B cell (primary cell): ENCODE results near the gene GSG1L. TPM values are rescaled to one million over a fixed set of nuclear protein-coding genes. Genes with fewer than 3 reads are reported as not detected.

Experiments
- ATAC-seq: fragments of 200-7000 bp; cut with Tn5 transposase; one replicate; pipeline ENCODE4 v1.10.0; 2021; ENCODE audit warnings: low read depth, mild to moderate bottlenecking, moderate number of reproducible peaks, moderate library complexity
- CTCF ChIA-PET: fragments of 350-600 bp; sonication (Branson Sonifier 250); formaldehyde crosslinking; loops from one replicate; lab custom pipeline; 2021; ENCODE audit warnings: antibody characterized with exemption, inconsistent platforms; lab: Charles Lee
- POLR2A ChIA-PET: fragments of 350-600 bp; sonication (Branson Sonifier 250); formaldehyde crosslinking; loops from one replicate; lab custom pipeline; 2021; ENCODE audit warnings: antibody characterized with exemption; lab: Charles Lee
- DNase-seq: peaks from one replicate; pipeline ENCODE4 v3.0.0; 2013
- H2AFZ ChIP-seq: 2 replicates; pipeline ENCODE4 v1.6.1; 2012; ENCODE audit warnings: mild to moderate bottlenecking, low read depth, low read length; ENCODE audit not compliant: insufficient read depth, poor library complexity, severe bottlenecking
- H3K27ac ChIP-seq, 2 donors: 1 replicate in 1 of 2; 2 replicates in 1 of 2; pipeline ENCODE4 v1.5.1; 2012 to 2013; ENCODE audit warnings: low read length in 2 of 2, mild to moderate bottlenecking in 2 of 2, moderate library complexity in 1 of 2
- H3K27me3 ChIP-seq, 4 experiments: fragments of 200-600 bp in 1 of 4; sonication (generic) in 1 of 4; replicated peaks in 1 of 4; 1 replicate in 2 of 4; 2 replicates in 2 of 4; pipeline versions ENCODE4 v1.6.1 to v1.7.0; 2013 to 2016; ENCODE audit warnings: low read length in 3 of 4, mild to moderate bottlenecking in 2 of 4, mixed read lengths in 1 of 4, moderate library complexity in 1 of 4; ENCODE audit not compliant: insufficient read depth in 4 of 4, control insufficient read depth in 3 of 4; ENCODE audit errors: control extremely low read depth in 1 of 4
- H3K36me3 ChIP-seq, 2 experiments: replicated peaks in 1 of 2; 1 replicate in 1 of 2; 2 replicates in 1 of 2; pipeline versions ENCODE4 v1.6.1 to v1.7.1; 2013; ENCODE audit warnings: low read length in 1 of 2; ENCODE audit not compliant: insufficient read depth in 2 of 2, control insufficient read depth in 1 of 2; ENCODE audit errors: control extremely low read depth in 1 of 2, extremely low read depth in 1 of 2
- H3K4me1 ChIP-seq, 2 donors: fragments of 200-600 bp in 1 of 2; sonication (generic) in 1 of 2; 1 replicate in 1 of 2; 2 replicates in 1 of 2; pipeline versions ENCODE4 v1.5.1 to v1.6.1; 2013 to 2017; ENCODE audit warnings: low read length in 2 of 2; ENCODE audit not compliant: control insufficient read depth in 2 of 2, insufficient read depth in 2 of 2
- H3K4me2 ChIP-seq: replicated peaks from 2 replicates; pipeline ENCODE3; 2012; ENCODE audit warnings: mild to moderate bottlenecking, low read depth, low read length; ENCODE audit not compliant: poor library complexity, severe bottlenecking
- H3K4me3 ChIP-seq, 5 experiments: fragments of 200-600 bp in 1 of 5; sonication (generic) in 1 of 5; 1 replicate in 3 of 5; 2 replicates in 2 of 5; pipeline versions ENCODE4 v1.5.1 to v1.7.0; 2011 to 2016; ENCODE audit warnings: low read length in 4 of 5, mild to moderate bottlenecking in 4 of 5, low read depth in 2 of 5, control low read depth in 1 of 5, moderate library complexity in 1 of 5; ENCODE audit not compliant: insufficient read depth in 1 of 5; ENCODE audit errors: control extremely low read depth in 1 of 5, extremely low read depth in 1 of 5
- H3K79me2 ChIP-seq: fragments of 200-600 bp; sonication (generic); one replicate; pipeline ENCODE4 v1.6.0; 2016; ENCODE audit warnings: low read length; ENCODE audit not compliant: control insufficient read depth, insufficient read depth
- H3K9ac ChIP-seq: fragments of 200-600 bp; sonication (generic); 2 replicates; pipeline ENCODE4 v1.6.1; 2017; ENCODE audit warnings: mild to moderate bottlenecking, low read length, moderate library complexity
- H3K9me3 ChIP-seq, 3 donors: one replicate each; pipeline versions ENCODE4 v1.6.1 to v1.7.1; 2013; ENCODE audit warnings: low read length in 2 of 3; ENCODE audit not compliant: control insufficient read depth in 2 of 3, insufficient read depth in 1 of 3; ENCODE audit errors: control extremely low read depth in 1 of 3
- H4K20me1 ChIP-seq: 2 replicates; pipeline ENCODE4 v1.6.0; 2012; ENCODE audit warnings: mild to moderate bottlenecking, low read length; ENCODE audit not compliant: insufficient read depth, control insufficient read depth, poor library complexity, severe bottlenecking
- H3K27ac Mint-ChIP-seq: one replicate; pipeline ENCODE4 v1.8.0; 2021; ENCODE audit warnings: mixed read lengths
- H3K27me3 Mint-ChIP-seq: one replicate; pipeline ENCODE4 v1.8.0; 2021; ENCODE audit warnings: mixed read lengths
- H3K4me1 Mint-ChIP-seq: one replicate; pipeline ENCODE4 v1.8.0; 2021; ENCODE audit warnings: mixed read lengths
- H3K4me3 Mint-ChIP-seq: one replicate; pipeline ENCODE4 v1.8.0; 2021; ENCODE audit warnings: mixed read lengths
- H3K9me3 Mint-ChIP-seq: one replicate; pipeline ENCODE4 v1.8.0; 2022; ENCODE audit warnings: mixed read lengths; ENCODE audit not compliant: insufficient read depth
- CTCF ChIP-seq: fragments of 200-600 bp; IDR thresholded peaks from one replicate; pipeline ENCODE4 v1.8.0; 2022; ENCODE audit warnings: antibody characterized with exemption, mild to moderate bottlenecking
- EZH2 ChIP-seq: IDR thresholded peaks from 2 replicates; pipeline ENCODE4 v1.6.1; 2012; ENCODE audit warnings: borderline replicate concordance, low read depth, mild to moderate bottlenecking, moderate library complexity, low read length; ENCODE audit not compliant: insufficient read depth, poor library complexity, severe bottlenecking
- WGBS: methylation state at CpG from one replicate; pipeline ENCODE4 v1.1.5; 2013; ENCODE audit warnings: missing lambda C conversion rate; ENCODE audit not compliant: insufficient coverage; 5-methylcytosine and 5-hydroxymethylcytosine counted together
- intact Hi-C: fragments of 100-400 bp; cut with micrococcal nuclease; formaldehyde crosslinking; loops from one replicate; pipeline ENCODE4 v1.10.0; 2022
- polyA plus RNA-seq: library from polyadenylated mRNA; depleted of rRNA; stranded (reverse); fragments of >200 nt; gene quantifications from 2 replicates; pipeline ENCODE4 v1.2.3, GENCODE V29; 2012
- total RNA-seq, 2 donors: library from RNA; stranded (reverse); fragments of 120-200 nt in 1 of 2; gene quantifications; 1 replicate in 1 of 2; 2 replicates in 1 of 2; pipeline versions ENCODE4 v1.2.3 to v1.2.4, GENCODE V29; 2013 to 2022

The GSG1L gene
- total and polyA plus RNA-seq, 2 donors (not counting 1 experiment from before 2014, with no cell fraction given): 0.01 TPM; not detected in 1

DNA sequence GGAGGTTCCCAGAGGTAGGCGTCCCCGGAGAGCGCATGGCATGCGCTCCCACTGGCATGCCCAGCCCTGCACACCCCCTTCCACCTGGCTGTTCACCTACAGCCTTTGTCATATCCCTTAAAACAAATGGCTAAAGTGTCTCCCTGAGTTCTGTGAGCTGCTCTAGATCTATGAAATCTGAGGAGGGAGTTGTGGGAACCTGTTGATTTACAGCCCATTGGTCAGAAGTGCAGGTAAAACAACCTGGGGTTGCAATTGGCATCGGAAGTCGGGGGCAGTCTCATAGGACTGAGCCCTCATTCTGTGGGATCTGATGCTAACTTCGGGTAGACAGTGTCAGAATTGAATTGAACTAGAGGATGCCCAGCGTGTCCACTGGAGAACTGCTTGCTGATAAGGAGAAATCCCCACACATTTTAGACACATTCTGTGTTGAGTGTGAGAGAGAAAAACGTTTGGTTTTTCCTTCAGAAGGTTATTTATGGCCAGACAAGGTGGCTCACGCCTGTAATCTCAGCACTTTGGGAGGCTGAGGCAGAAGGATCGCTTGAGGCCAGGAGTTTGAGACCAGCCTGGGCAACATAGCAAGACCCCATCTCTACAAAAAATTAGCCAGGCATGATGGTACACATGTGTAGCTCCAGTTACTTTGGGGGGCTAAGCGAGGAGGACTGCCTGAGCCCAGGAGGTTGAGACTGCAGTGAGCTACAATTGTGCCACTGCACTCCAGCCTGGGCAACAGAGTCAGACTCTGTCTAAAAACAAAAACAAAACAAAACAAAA lies 22.1 kb upstream of the GSG1L start:
- Histone ChIP-seq H3K9ac (no peak overlapping the region), H2AFZ (no peak overlapping the region), H3K27ac (no peak overlapping the region), H3K4me1 (no peaks in the 10 kb centered on the region), H3K4me2 (no peak overlapping the region), H3K36me3 (no peaks in the 10 kb centered on the region), H3K79me2 (no peaks in the 10 kb centered on the region), H3K27me3 (no peaks in the 10 kb centered on the region), H3K9me3 (no peaks in the 10 kb centered on the region), H3K4me3 (no peak overlapping the region), H4K20me1 (no peaks in the 10 kb centered on the region)
- H3K4me1 Mint-ChIP-seq: peaks cover 2% of the 10 kb centered on the region
- no peak overlapping the region for H3K27ac Mint-ChIP-seq
- POLR2A ChIA-PET: no interaction called here
- 98% methylated on average over 8 of the region's 12 CpGs for whole genome bisulfite sequencing
- no peaks in the 10 kb centered on the region for H3K27me3 Mint-ChIP-seq
- DNase-seq (no peak), ATAC-seq (no peak)
- intact Hi-C loops: no loop called here
- no peaks in the 10 kb centered on the region for H3K9me3 Mint-ChIP-seq
- TF ChIP-seq CTCF (no peak), EZH2 (no peak)
- CTCF ChIA-PET: interaction anchor here (1.6 kb wide), 1 partner anchor 13 kb away, joined by 3 read pairs; no protein-coding TSS in a partner anchor
- H3K4me3 Mint-ChIP-seq: no peak overlapping the region

- no peaks in the 10 kb centered on the region for H3K4me1 Mint-ChIP-seq
- Histone ChIP-seq H3K9ac (no peak overlapping the region), H3K27me3 (no peaks in the 10 kb centered on the region), H3K9me3 (no peaks in the 10 kb centered on the region), H4K20me1 (no peaks in the 10 kb centered on the region), H3K4me2 (no peak overlapping the region), H3K4me1 (no peaks in the 10 kb centered on the region), H3K36me3 (no peaks in the 10 kb centered on the region), H2AFZ (no peak overlapping the region), H3K27ac (no peak overlapping the region), H3K4me3 (no peak overlapping the region), H3K79me2 (no peaks in the 10 kb centered on the region)
- WGBS: 94% methylated on average over 4 of the region's 6 CpGs
- no peaks in the 10 kb centered on the region for H3K27me3 Mint-ChIP-seq
- ChIA-PET POLR2A (no interaction called here), CTCF (no interaction called here)
- H3K9me3 Mint-ChIP-seq: no peaks in the 10 kb centered on the region
- no peak overlapping the region for H3K4me3 Mint-ChIP-seq
- intact Hi-C loops: no loop called here
- no peak for DNase-seq
- ATAC-seq: no peak
- no peak for TF ChIP-seq EZH2
- TF ChIP-seq CTCF: no peak
- H3K27ac Mint-ChIP-seq: no peak overlapping the region
Observed at GRCh38 chr16:28084209-28084608, 20.7 kb upstream of the GSG1L start.
